HCT116 (cell line): Measurements from ENCODE around the gene MON1B. TPM values are rescaled to one million over a fixed set of nuclear protein-coding genes. Genes with fewer than 3 reads are reported as not detected.
"Not testable (repeated sequence)": the region's sequence is repeated elsewhere in the genome, so short reads cannot be mapped to it uniquely, and the experiment has no call there.

Experiments
- ATAC-seq: fragments of 200-7000 bp; cut with Tn5 transposase; 2 replicates; pipeline ENCODE4 v1.9.1; 2020; ENCODE audit warnings: mild to moderate bottlenecking, moderate library complexity
- BruUV-seq: library from RNA; stranded (reverse); fragments of 400-500 nt; replicated peaks from 2 replicates; lab custom pipeline; 2021; lab: Mats Ljungman, UMichigan
- CTCF ChIA-PET: fragments of 300-600 bp; sonication (Branson Sonifier 250); formaldehyde crosslinking; loops from one replicate; lab custom pipeline; 2021; ENCODE audit warnings: antibody characterized with exemption; lab: Charles Lee
- POLR2A ChIA-PET: fragments of 300-600, 350-600 bp; sonication (Branson Sonifier 250); formaldehyde crosslinking; loops from one replicate; lab custom pipeline; 2021; ENCODE audit warnings: antibody characterized with exemption; lab: Charles Lee
- RAD21 ChIA-PET, 2 experiments: fragments of 300-600 bp; sonication (Branson Sonifier 250); formaldehyde crosslinking; loops; one replicate each; lab custom pipeline; 2023; ENCODE audit warnings: low total read pairs in 2 of 2; ENCODE audit not compliant: uncharacterized antibody in 2 of 2, unreplicated experiment in 2 of 2, low non-redundant PET in 1 of 2; lab: Charles Lee
- DNase-seq: peaks from one replicate; pipeline ENCODE4 v3.0.0-alpha.2; 2010; ENCODE audit warnings: low read depth, low spot score
- H2AFZ ChIP-seq: fragments of 200-600 bp; shearing (Covaris generic), sonication (generic); 2 replicates; pipeline ENCODE4 v1.6.1; 2017; ENCODE audit warnings: low read depth, mixed run types, mixed read lengths, antibody characterized with exemption, low read length; ENCODE audit not compliant: poor library complexity, severe bottlenecking
- H3K27ac ChIP-seq: 2 replicates; pipeline ENCODE4 v1.5.1; 2012; ENCODE audit warnings: low read depth, low read length
- H3K27me3 ChIP-seq: fragments of 200-600 bp; sonication (generic); 2 replicates; pipeline ENCODE4 v1.6.1; 2016; ENCODE audit warnings: mixed run types, low read length, mixed read lengths; ENCODE audit not compliant: insufficient read depth
- H3K36me3 ChIP-seq, 2 experiments: fragments of 200-500 bp in 1 of 2; fragments of 200-600 bp in 1 of 2; sonication (Bioruptor generic) in 1 of 2; sonication (generic) in 1 of 2; 2 replicates each; pipeline versions ENCODE4 v1.5.1 to v1.6.1; 2014 to 2016; ENCODE audit warnings: low read length in 2 of 2, inconsistent platforms in 1 of 2, mixed read lengths in 1 of 2, mixed run types in 1 of 2; ENCODE audit not compliant: insufficient read depth in 2 of 2, control insufficient read depth in 1 of 2
- H3K4me1 ChIP-seq, 2 experiments: fragments of 200-600 bp in 1 of 2; sonication (generic) in 1 of 2; 2 replicates each; pipeline versions ENCODE4 v1.5.1 to v1.6.1; 2012 to 2017; ENCODE audit warnings: low read length in 2 of 2, inconsistent platforms in 1 of 2, mild to moderate bottlenecking in 1 of 2, mixed read lengths in 1 of 2, mixed run types in 1 of 2, moderate library complexity in 1 of 2; ENCODE audit not compliant: insufficient read depth in 2 of 2, control insufficient read depth in 1 of 2
- H3K4me2 ChIP-seq: fragments of 200-600 bp; sonication (generic); 2 replicates; pipeline ENCODE4 v1.6.1; 2017; ENCODE audit warnings: mixed run types, low read length, mixed read lengths
- H3K4me3 ChIP-seq, 2 experiments: fragments of 200-600 bp in 1 of 2; sonication (generic) in 1 of 2; replicated peaks in 1 of 2; 2 replicates each; pipeline ENCODE4 v1.5.1; 2011 to 2016; ENCODE audit warnings: low read length in 2 of 2, control low read depth in 1 of 2, low read depth in 1 of 2, mild to moderate bottlenecking in 1 of 2, mixed read lengths in 1 of 2, mixed run types in 1 of 2
- H3K79me2 ChIP-seq: fragments of 200-600 bp; sonication (generic); 2 replicates; pipeline ENCODE4 v1.6.1; 2017; ENCODE audit warnings: mild to moderate bottlenecking, mixed run types, low read length, moderate library complexity, mixed read lengths; ENCODE audit not compliant: insufficient read depth
- H3K9ac ChIP-seq: fragments of 200-600 bp; sonication (generic); 2 replicates; pipeline ENCODE4 v1.6.1; 2016; ENCODE audit warnings: low read length, mixed read lengths
- H3K9me2 ChIP-seq: fragments of 200-600 bp; sonication (generic), shearing (Covaris generic); 2 replicates; pipeline ENCODE4 v1.6.1; 2017; ENCODE audit warnings: mixed run types, mild to moderate bottlenecking, moderate library complexity; ENCODE audit not compliant: insufficient read depth
- H3K9me3 ChIP-seq, 2 experiments: fragments of 200-500 bp in 1 of 2; fragments of 200-600 bp in 1 of 2; sonication (Bioruptor generic) in 1 of 2; sonication (generic) in 1 of 2; 2 replicates each; pipeline ENCODE4 v1.6.1; 2014 to 2017; ENCODE audit warnings: low read length in 2 of 2, mixed read lengths in 2 of 2, inconsistent platforms in 1 of 2, low read depth in 1 of 2, mild to moderate bottlenecking in 1 of 2, mixed run types in 1 of 2, moderate library complexity in 1 of 2; ENCODE audit not compliant: control insufficient read depth in 1 of 2, insufficient read depth in 1 of 2
- H4K20me1 ChIP-seq: fragments of 200-600 bp; sonication (generic), shearing (Covaris generic); 2 replicates; pipeline ENCODE4 v1.6.1; 2017; ENCODE audit warnings: mixed run types, mild to moderate bottlenecking, moderate library complexity; ENCODE audit not compliant: insufficient read depth
- ATF3 ChIP-seq: IDR thresholded peaks from 2 replicates; pipeline ENCODE4 v1.6.1; 2012
- CBX3 ChIP-seq: IDR thresholded peaks from 2 replicates; pipeline ENCODE4 v1.6.1; 2012; ENCODE audit warnings: low read depth
- EZH2 ChIP-seq: fragments of 200-600 bp; sonication (generic); IDR thresholded peaks from 2 replicates; pipeline ENCODE4 v1.6.1; 2017; ENCODE audit warnings: antibody characterized with exemption, mixed run types
- JUND ChIP-seq: IDR thresholded peaks from 2 replicates; pipeline ENCODE4 v1.6.1; 2012
- MAX ChIP-seq: IDR thresholded peaks from 2 replicates; pipeline ENCODE4 v1.6.1; 2012
- POLR2A ChIP-seq: IDR thresholded peaks from 2 replicates; pipeline ENCODE4 v1.7.0; 2011; ENCODE audit warnings: borderline replicate concordance; ENCODE audit not compliant: insufficient read depth, insufficient read length; ENCODE audit errors: extremely low read depth
- RAD21 ChIP-seq: IDR thresholded peaks from 2 replicates; pipeline ENCODE4 v1.6.1; 2012; ENCODE audit warnings: low read depth, mild to moderate bottlenecking
- REST ChIP-seq: IDR thresholded peaks from 2 replicates; pipeline ENCODE4 v1.6.1; 2012; ENCODE audit warnings: low read depth
- SP1 ChIP-seq: IDR thresholded peaks from 2 replicates; pipeline ENCODE4 v1.6.1; 2012; ENCODE audit warnings: low read depth
- SRF ChIP-seq: IDR thresholded peaks from 2 replicates; pipeline ENCODE4 v1.6.1; 2012; ENCODE audit warnings: low read depth
- TCF7L2 ChIP-seq: IDR thresholded peaks from 2 replicates; pipeline ENCODE4 v1.7.0; 2011; ENCODE audit warnings: borderline replicate concordance, inconsistent platforms; ENCODE audit not compliant: insufficient read depth, insufficient read length; ENCODE audit errors: extremely low read depth
- YY1 ChIP-seq: IDR thresholded peaks from 2 replicates; pipeline ENCODE4 v1.6.1; 2011; ENCODE audit warnings: low read length, low read depth, moderate library complexity, mild to moderate bottlenecking; ENCODE audit not compliant: insufficient replicate concordance; ENCODE audit errors: extremely low read depth
- ZBTB33 ChIP-seq: IDR thresholded peaks from 2 replicates; pipeline ENCODE4 v1.6.1; 2011; ENCODE audit warnings: mild to moderate bottlenecking, low read length, moderate library complexity; ENCODE audit not compliant: insufficient replicate concordance; ENCODE audit errors: extremely low read depth
- intact Hi-C: fragments of 100-400 bp; cut with micrococcal nuclease; formaldehyde crosslinking; loops from 2 replicates; pipeline ENCODE4 v1.10.0; 2022
- total RNA-seq: library from RNA; stranded (reverse); gene quantifications from one replicate; pipeline ENCODE4 v1.2.1, GENCODE V29; 2021; ENCODE audit not compliant: unreplicated experiment

MON1B gene
- total RNA-seq, 1 experiment from 2014 or later = 34.7 TPM

GRCh38 chr16:77183137-77183536 lies 7.9 kb upstream of the MON1B start:
- peaks cover 0 to 15% of the 10 kb centered on the region in 2 experiments; a peak in 2 of 4 replicates for H3K4me1 ChIP-seq
- H3K36me3 ChIP-seq = no peaks in the 10 kb centered on the region
- no peaks in the 10 kb centered on the region for H3K79me2 ChIP-seq
- H3K9me2 ChIP-seq = no peaks in the 10 kb centered on the region
- H3K27me3 ChIP-seq = no peaks in the 10 kb centered on the region
- no peaks in the 10 kb centered on the region for H3K9me3 ChIP-seq
- H3K4me3 ChIP-seq = no peak overlapping the region
- BruUV-seq = no TSS peak
- intact Hi-C loops = no loop called here
- H4K20me1 ChIP-seq = no peaks in the 10 kb centered on the region
- CTCF ChIA-PET = interaction anchor here (0.9 kb wide), 1 partner anchor 12 kb away, joined by 4 read pairs; no protein-coding TSS in a partner anchor
- POLR2A ChIA-PET = no interaction called here
- DNase-seq (no peak), ATAC-seq (no peak)
- no peak overlapping the region for H3K27ac ChIP-seq
- H3K4me2 ChIP-seq = no peak overlapping the region
- TF ChIP-seq ZBTB33 = no peak
- no peak for TF ChIP-seq SRF
- TF ChIP-seq SP1 = no peak
- no peak for TF ChIP-seq POLR2A
- no peak for TF ChIP-seq ATF3
- TF ChIP-seq YY1 = no peak
- TF ChIP-seq MAX = no peak
- no peak for TF ChIP-seq TCF7L2
- no peak for TF ChIP-seq CBX3
- no peak for TF ChIP-seq REST
- no peak for TF ChIP-seq JUND
- no peak for TF ChIP-seq RAD21
- no peak for TF ChIP-seq EZH2
- H3K9ac ChIP-seq = no peak overlapping the region
- RAD21 ChIA-PET = no interaction called here
- H2AFZ ChIP-seq = peak overlapping the region; percentile 79

- intact Hi-C loops, POLR2A ChIA-PET, DNase-seq, ATAC-seq, H3K4me1 ChIP-seq, H3K9me3 ChIP-seq, H3K4me3 ChIP-seq, H3K9me2 ChIP-seq, BruUV-seq, H4K20me1 ChIP-seq, H3K27me3 ChIP-seq, H3K27ac ChIP-seq, H3K9ac ChIP-seq, H3K79me2 ChIP-seq, H2AFZ ChIP-seq, RAD21 ChIA-PET, CTCF ChIA-PET, H3K4me2 ChIP-seq, H3K36me3 ChIP-seq: not testable (repeated sequence)
These were observed 4.7 kb upstream of the MON1B start for GRCh38 chr16:77186298-77186697.
